ENCODE measurements around the gene TRIM46. TPM values are rescaled to one million over a fixed set of nuclear protein-coding genes. Genes with fewer than 3 reads are reported as not detected.

The TRIM46 gene
- total RNA-seq, 1 donor from 2014 or later: 13.2 TPM

- Mint-ChIP-seq H3K4me1 (ENCODE audit: low read depth, unreplicated experiment) (peaks cover 12% of the 10 kb centered on the region), H3K27me3 (ENCODE audit: low read depth, unreplicated experiment) (no peaks in the 10 kb centered on the region), H3K36me3 (ENCODE audit: low read depth, unreplicated experiment) (peaks cover 9% of the 10 kb centered on the region), H3K9me3 (ENCODE audit: unreplicated experiment) (no peaks in the 10 kb centered on the region), H3K4me3 (ENCODE audit: unreplicated experiment) (peak within 1 kb of the TSS; percentile 87), H3K27ac (ENCODE audit: unreplicated experiment) (peak within 1 kb of the TSS; percentile 100)
- TF ChIP-seq EZH2 (IDR thresholded peaks at IDR 0.05; ENCODE audit: insufficient read depth, low read length) (no peak), CTCF (IDR thresholded peaks at IDR 0.05; ENCODE audit: insufficient read depth, low read depth, low read length) (no peak)
- peak within 1 kb of the TSS; percentile 100 for H3K4me3 ChIP-seq (ENCODE audit: insufficient read depth, low read depth, low read length)
- peaks cover 14% of the 10 kb centered on the region for H4K20me1 ChIP-seq (ENCODE audit: insufficient read depth, low read length)
- H2AFZ ChIP-seq (ENCODE audit: low read depth, low read length): peak within 1 kb of the TSS; percentile 78
- H3K79me2 ChIP-seq (ENCODE audit: insufficient read depth, low read length): peaks cover 21% of the 10 kb centered on the region
- H3K9ac ChIP-seq (ENCODE audit: low read length): peak within 1 kb of the TSS; percentile 100
- FAIRE-seq: no peak
- H3K4me1 ChIP-seq (ENCODE audit: insufficient read depth, low read length): peaks cover 20% of the 10 kb centered on the region
- no peaks in the 10 kb centered on the region for H3K9me3 ChIP-seq (ENCODE audit: insufficient read depth, low read depth, low read length)
- no peaks in the 10 kb centered on the region for H3K27me3 ChIP-seq (ENCODE audit: insufficient read depth, low read length)
- H3K4me2 ChIP-seq (ENCODE audit: low read length): peak within 1 kb of the TSS; percentile 96
- peak within 1 kb of the TSS; percentile 99 for H3K27ac ChIP-seq (ENCODE audit: low read depth, low read length)
- no peaks in the 10 kb centered on the region for H3K36me3 ChIP-seq (ENCODE audit: insufficient read depth, low read length)
- DNase-seq (ENCODE audit: low read depth): peak; percentile 30
Observed at GRCh38 chr1:155207806-155208540, 34.3 kb downstream of the TRIM46 start, which contains the start of gene THBS3. THBS3 (minus strand) TSS chr1:155207897; CDS start chr1:155207876, 21 bp downstream.

- peak within 1 kb of the TSS; percentile 96 for H3K4me2 ChIP-seq (ENCODE audit: low read length)
- Mint-ChIP-seq H3K9me3 (ENCODE audit: unreplicated experiment) (no peaks in the 10 kb centered on the region), H3K27ac (ENCODE audit: unreplicated experiment) (peak within 1 kb of the TSS; percentile 100), H3K36me3 (ENCODE audit: low read depth, unreplicated experiment) (peaks cover 6% of the 10 kb centered on the region), H3K27me3 (ENCODE audit: low read depth, unreplicated experiment) (no peaks in the 10 kb centered on the region), H3K4me3 (ENCODE audit: unreplicated experiment) (peak within 1 kb of the TSS; percentile 92), H3K4me1 (ENCODE audit: low read depth, unreplicated experiment) (peaks cover 10% of the 10 kb centered on the region)
- FAIRE-seq: no peak
- H3K27ac ChIP-seq (ENCODE audit: low read depth, low read length): peak within 1 kb of the TSS; percentile 99
- H4K20me1 ChIP-seq (ENCODE audit: insufficient read depth, low read length): peaks cover 14% of the 10 kb centered on the region
- peak; percentile 61 for DNase-seq (ENCODE audit: low read depth)
- peak within 1 kb of the TSS; percentile 100 for H3K9ac ChIP-seq (ENCODE audit: low read length)
- H3K9me3 ChIP-seq (ENCODE audit: insufficient read depth, low read depth, low read length): no peaks in the 10 kb centered on the region
- peaks cover 21% of the 10 kb centered on the region for H3K79me2 ChIP-seq (ENCODE audit: insufficient read depth, low read length)
- H3K27me3 ChIP-seq (ENCODE audit: insufficient read depth, low read length): no peaks in the 10 kb centered on the region
- peak within 1 kb of the TSS; percentile 100 for H3K4me3 ChIP-seq (ENCODE audit: insufficient read depth, low read depth, low read length)
- H3K4me1 ChIP-seq (ENCODE audit: insufficient read depth, low read length): peaks cover 20% of the 10 kb centered on the region
- TF ChIP-seq EZH2 (IDR thresholded peaks at IDR 0.05; ENCODE audit: insufficient read depth, low read length) (no peak), CTCF (IDR thresholded peaks at IDR 0.05; ENCODE audit: insufficient read depth, low read depth, low read length) (no peak)
- H2AFZ ChIP-seq (ENCODE audit: low read depth, low read length): peak within 1 kb of the TSS; percentile 92
- no peaks in the 10 kb centered on the region for H3K36me3 ChIP-seq (ENCODE audit: insufficient read depth, low read length)
Observed at GRCh38 chr1:155208541-155209311, 35.1 kb downstream of the TRIM46 start, which contains the start of gene MTX1. MTX1 (plus strand) TSS chr1:155208695; CDS start chr1:155208805, 110 bp downstream.

Data from astrocyte (in vitro differentiated cells and primary cell).